A549 treated with RU486 at 1 μM for 4 hours (cell line): ENCODE results near the gene PANX1. TPM values are rescaled to one million over a fixed set of nuclear protein-coding genes. Genes with fewer than 3 reads are reported as not detected.

Experiments used
- total RNA-seq: library from RNA; stranded (reverse); fragments of 200-300 nt; extraction: Qiagen RNA extraction; gene quantifications from 5 replicates; pipeline ENCODE4 v1.2.3, GENCODE V29; 2022; ENCODE audit warnings: low read depth

The PANX1 gene, protein sequence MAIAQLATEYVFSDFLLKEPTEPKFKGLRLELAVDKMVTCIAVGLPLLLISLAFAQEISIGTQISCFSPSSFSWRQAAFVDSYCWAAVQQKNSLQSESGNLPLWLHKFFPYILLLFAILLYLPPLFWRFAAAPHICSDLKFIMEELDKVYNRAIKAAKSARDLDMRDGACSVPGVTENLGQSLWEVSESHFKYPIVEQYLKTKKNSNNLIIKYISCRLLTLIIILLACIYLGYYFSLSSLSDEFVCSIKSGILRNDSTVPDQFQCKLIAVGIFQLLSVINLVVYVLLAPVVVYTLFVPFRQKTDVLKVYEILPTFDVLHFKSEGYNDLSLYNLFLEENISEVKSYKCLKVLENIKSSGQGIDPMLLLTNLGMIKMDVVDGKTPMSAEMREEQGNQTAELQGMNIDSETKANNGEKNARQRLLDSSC
- total RNA-seq, result 17.4 to 21.1 TPM (median 20.0 TPM) in 5 replicates

DNA sequence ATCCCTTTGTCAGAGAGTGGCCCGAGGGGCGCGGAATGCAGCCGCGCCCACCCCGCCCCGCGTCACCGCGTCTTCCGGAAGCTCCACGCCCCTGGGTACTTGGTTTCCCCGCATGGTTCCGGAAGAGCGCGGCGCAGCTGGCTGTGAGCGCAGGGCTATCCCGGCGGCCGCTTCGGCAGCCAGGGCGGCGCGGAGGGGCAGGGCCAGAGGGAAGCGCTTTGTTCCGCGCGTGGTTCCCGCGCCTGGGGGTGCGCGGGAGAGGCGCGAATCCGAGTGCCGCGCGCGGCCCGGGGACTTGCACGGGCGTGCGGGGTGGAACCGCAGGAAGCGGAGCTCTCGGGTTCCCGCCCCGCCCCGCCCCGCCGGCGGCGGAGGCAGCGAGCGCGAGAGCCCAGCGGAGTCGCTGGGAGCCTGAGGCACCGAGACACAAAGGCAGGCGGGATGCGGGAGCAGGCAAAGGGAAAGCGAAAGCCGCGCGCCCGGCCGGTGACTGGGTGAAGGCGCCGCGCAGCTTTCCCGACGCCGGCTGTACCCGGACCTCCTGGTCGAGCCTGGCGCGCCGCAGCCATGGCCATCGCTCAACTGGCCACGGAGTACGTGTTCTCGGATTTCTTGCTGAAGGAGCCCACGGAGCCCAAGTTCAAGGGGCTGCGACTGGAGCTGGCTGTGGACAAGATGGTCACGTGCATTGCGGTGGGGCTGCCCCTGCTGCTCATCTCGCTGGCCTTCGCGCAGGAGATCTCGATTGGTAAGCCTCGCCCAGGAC is at the start of gene PANX1:
TSS of gene PANX1 (plus strand) at position 96 of the 766 bp plus-strand sequence. CDS start at position 568, 472 bp downstream.

Other genes with a start within 250 kb of the PANX1 start
- gene HEPHL1, start 107.5 kb upstream of the PANX1 start, total RNA-seq, result not detected in 5 replicates
- gene IZUMO1R, start 175.7 kb downstream of the PANX1 start, total RNA-seq, result not detected in 5 replicates